ENCODE data around the gene CNTN4. TPM values are rescaled to one million over a fixed set of nuclear protein-coding genes. Genes with fewer than 3 reads are reported as not detected.

Gene CNTN4
- total RNA-seq, 2 experiments from 2014 or later: not detected

GRCh38 chr3:2476996-2477395 is 378.3 kb downstream of the CNTN4 start:
- H3K36me3 Mint-ChIP-seq: no peaks in the 10 kb centered on the region
- no peaks in the 10 kb centered on the region for H3K4me1 Mint-ChIP-seq
- no peaks in the 10 kb centered on the region for H3K9me3 Mint-ChIP-seq
- H3K27ac Mint-ChIP-seq: no peak overlapping the region
- DNase-seq: no peak
- no peaks in the 10 kb centered on the region for H3K27me3 Mint-ChIP-seq
- no peak overlapping the region for H3K4me3 Mint-ChIP-seq

GRCh38 chr3:2477620-2478019 is 379.0 kb downstream of the CNTN4 start:
- Mint-ChIP-seq H3K4me1 (no peaks in the 10 kb centered on the region), H3K9me3 (no peaks in the 10 kb centered on the region), H3K27me3 (no peaks in the 10 kb centered on the region), H3K27ac (no peak overlapping the region), H3K4me3 (no peak overlapping the region), H3K36me3 (no peaks in the 10 kb centered on the region)
- DNase-seq: no peak

GRCh38 chr3:2484162-2485026 is 385.7 kb downstream of the CNTN4 start:
- Mint-ChIP-seq H3K36me3 (no peaks in the 10 kb centered on the region), H3K4me1 (no peaks in the 10 kb centered on the region), H3K27ac (no peak overlapping the region), H3K9me3 (no peaks in the 10 kb centered on the region), H3K4me3 (no peak overlapping the region), H3K27me3 (no peaks in the 10 kb centered on the region)
- no peak for DNase-seq

- no peak overlapping the region for H3K4me3 Mint-ChIP-seq
- no peak for DNase-seq
- no peaks in the 10 kb centered on the region for H3K9me3 Mint-ChIP-seq
- H3K27me3 Mint-ChIP-seq: no peaks in the 10 kb centered on the region
- no peak overlapping the region for H3K27ac Mint-ChIP-seq
- no peaks in the 10 kb centered on the region for H3K4me1 Mint-ChIP-seq
- no peaks in the 10 kb centered on the region for H3K36me3 Mint-ChIP-seq
Measured at GRCh38 chr3:2485027-2485375, 386.3 kb downstream of the CNTN4 start.

GRCh38 chr3:2495746-2496145 is 397.1 kb downstream of the CNTN4 start:
- no peak for DNase-seq
- Mint-ChIP-seq H3K9me3 (no peaks in the 10 kb centered on the region), H3K4me1 (no peaks in the 10 kb centered on the region), H3K4me3 (no peak overlapping the region), H3K36me3 (no peaks in the 10 kb centered on the region), H3K27ac (no peak overlapping the region), H3K27me3 (no peaks in the 10 kb centered on the region)

- Mint-ChIP-seq H3K4me3 (no peak overlapping the region), H3K4me1 (no peaks in the 10 kb centered on the region), H3K36me3 (no peaks in the 10 kb centered on the region), H3K27me3 (no peaks in the 10 kb centered on the region), H3K9me3 (no peaks in the 10 kb centered on the region), H3K27ac (no peak overlapping the region)
- DNase-seq: no peak
Measured at GRCh38 chr3:2504912-2505311, 406.2 kb downstream of the CNTN4 start.

- Mint-ChIP-seq H3K9me3 (no peaks in the 10 kb centered on the region), H3K27ac (no peak overlapping the region), H3K27me3 (peaks cover 4% of the 10 kb centered on the region), H3K4me3 (no peak overlapping the region), H3K4me1 (no peaks in the 10 kb centered on the region), H3K36me3 (no peaks in the 10 kb centered on the region)
- no peak for DNase-seq
Measured at GRCh38 chr3:2506776-2507175, 408.1 kb downstream of the CNTN4 start.

- H3K36me3 Mint-ChIP-seq: no peaks in the 10 kb centered on the region
- H3K4me3 Mint-ChIP-seq: no peak overlapping the region
- H3K27ac Mint-ChIP-seq: no peak overlapping the region
Measured at GRCh38 chr3:2510591-2511145, 412.0 kb downstream of the CNTN4 start.

GRCh38 chr3:2511356-2511755 is 412.7 kb downstream of the CNTN4 start:
- Mint-ChIP-seq H3K9me3 (no peaks in the 10 kb centered on the region), H3K4me3 (no peak overlapping the region), H3K27me3 (peaks cover 4% of the 10 kb centered on the region), H3K36me3 (no peaks in the 10 kb centered on the region), H3K27ac (no peak overlapping the region), H3K4me1 (no peaks in the 10 kb centered on the region)
- DNase-seq: no peak

More at GRCh38 chr3:2510591-2511145, 412.0 kb downstream of the CNTN4 start:
- H3K27me3 Mint-ChIP-seq: peaks cover 4% of the 10 kb centered on the region
- no peaks in the 10 kb centered on the region for H3K4me1 Mint-ChIP-seq
- no peak for DNase-seq
- no peaks in the 10 kb centered on the region for H3K9me3 Mint-ChIP-seq

- Mint-ChIP-seq H3K27ac (no peak overlapping the region), H3K4me3 (no peak overlapping the region), H3K9me3 (no peaks in the 10 kb centered on the region), H3K27me3 (peaks cover 4% of the 10 kb centered on the region), H3K4me1 (peaks cover 3% of the 10 kb centered on the region), H3K36me3 (no peaks in the 10 kb centered on the region)
- DNase-seq: no peak
Measured at GRCh38 chr3:2512881-2513280, 414.2 kb downstream of the CNTN4 start.

GRCh38 chr3:2513986-2514385 is 415.3 kb downstream of the CNTN4 start:
- no peak overlapping the region for H3K4me3 Mint-ChIP-seq
- peaks cover 4% of the 10 kb centered on the region for H3K27me3 Mint-ChIP-seq
- no peaks in the 10 kb centered on the region for H3K36me3 Mint-ChIP-seq
- no peak for DNase-seq
- no peaks in the 10 kb centered on the region for H3K9me3 Mint-ChIP-seq
- H3K4me1 Mint-ChIP-seq: peaks cover 3% of the 10 kb centered on the region
- no peak overlapping the region for H3K27ac Mint-ChIP-seq

- Mint-ChIP-seq H3K9me3 (no peaks in the 10 kb centered on the region), H3K4me1 (peaks cover 3% of the 10 kb centered on the region), H3K4me3 (no peak overlapping the region), H3K36me3 (no peaks in the 10 kb centered on the region), H3K27me3 (no peaks in the 10 kb centered on the region), H3K27ac (no peak overlapping the region)
- DNase-seq: no peak
Measured at GRCh38 chr3:2516762-2517441, 418.2 kb downstream of the CNTN4 start.

GRCh38 chr3:2517500-2518172 is 419.0 kb downstream of the CNTN4 start:
- peaks cover 3% of the 10 kb centered on the region for H3K4me1 Mint-ChIP-seq
- H3K36me3 Mint-ChIP-seq: no peaks in the 10 kb centered on the region
- H3K27ac Mint-ChIP-seq: no peak overlapping the region
- no peaks in the 10 kb centered on the region for H3K27me3 Mint-ChIP-seq
- no peaks in the 10 kb centered on the region for H3K9me3 Mint-ChIP-seq
- no peak overlapping the region for H3K4me3 Mint-ChIP-seq
- no peak for DNase-seq

GRCh38 chr3:2523281-2523836 is 424.7 kb downstream of the CNTN4 start:
- Mint-ChIP-seq H3K36me3 (no peaks in the 10 kb centered on the region), H3K4me1 (no peaks in the 10 kb centered on the region), H3K4me3 (no peak overlapping the region), H3K27me3 (peaks cover 4% of the 10 kb centered on the region), H3K9me3 (no peaks in the 10 kb centered on the region), H3K27ac (no peak overlapping the region)
- DNase-seq: no peak

- Mint-ChIP-seq H3K36me3 (no peaks in the 10 kb centered on the region), H3K27me3 (peaks cover 4% of the 10 kb centered on the region), H3K4me3 (no peak overlapping the region), H3K27ac (no peak overlapping the region), H3K9me3 (no peaks in the 10 kb centered on the region), H3K4me1 (no peaks in the 10 kb centered on the region)
- no peak for DNase-seq
Measured at GRCh38 chr3:2525968-2526367, 427.3 kb downstream of the CNTN4 start.
